Neuronal stem cell (in vitro differentiated cells): ENCODE measurements around the gene LMF2.

Source experiments
- DNase-seq: peaks from one replicate; pipeline ENCODE4 v3.0.0-alpha.2; 2013; ENCODE audit warnings: low spot score
- H2AFZ ChIP-seq: one replicate; pipeline ENCODE4 v1.6.1; 2013; ENCODE audit warnings: mild to moderate bottlenecking, low read length, inconsistent platforms
- H2AK5ac ChIP-seq: 2 replicates; pipeline ENCODE4 v1.6.1; 2013; ENCODE audit warnings: low read depth, mild to moderate bottlenecking, inconsistent platforms, low read length, moderate library complexity, mixed read lengths
- H2BK120ac ChIP-seq: 2 replicates; pipeline ENCODE4 v1.6.1; 2013; ENCODE audit warnings: low read depth, mild to moderate bottlenecking, inconsistent platforms, low read length, moderate library complexity, mixed read lengths
- H2BK12ac ChIP-seq: one replicate; pipeline ENCODE4 v1.6.1; 2013; ENCODE audit warnings: low read length, inconsistent platforms
- H2BK15ac ChIP-seq: 2 replicates; pipeline ENCODE4 v1.6.1; 2013; ENCODE audit warnings: mild to moderate bottlenecking, low read length, inconsistent platforms, mixed read lengths
- H2BK5ac ChIP-seq: one replicate; pipeline ENCODE4 v1.6.1; 2013; ENCODE audit warnings: inconsistent platforms, mild to moderate bottlenecking, low read length, moderate library complexity
- H3K14ac ChIP-seq: one replicate; pipeline ENCODE4 v1.6.1; 2013; ENCODE audit warnings: low read length, inconsistent platforms
- H3K18ac ChIP-seq: 2 replicates; pipeline ENCODE4 v1.6.1; 2013; ENCODE audit warnings: low read length, inconsistent platforms
- H3K23ac ChIP-seq: 2 replicates; pipeline ENCODE4 v1.6.1; 2013; ENCODE audit warnings: low read depth, mild to moderate bottlenecking, mixed read lengths, low read length, inconsistent platforms; ENCODE audit not compliant: poor library complexity
- H3K27ac ChIP-seq: replicated peaks from 3 replicates; pipeline ENCODE4 v1.5.1; 2013; ENCODE audit warnings: low read length, inconsistent platforms
- H3K27me3 ChIP-seq, 3 experiments: 2 replicates each; pipeline ENCODE4 v1.6.1; 2013; ENCODE audit warnings: low read length in 3 of 3, mild to moderate bottlenecking in 2 of 3, inconsistent platforms in 1 of 3, low read depth in 1 of 3, mixed read lengths in 1 of 3, moderate library complexity in 1 of 3; ENCODE audit not compliant: control insufficient read depth in 3 of 3, insufficient read depth in 3 of 3
- H3K36me3 ChIP-seq, 2 donors: replicated peaks in 1 of 2; 2 replicates each; pipeline ENCODE4 v1.6.1; 2013; ENCODE audit warnings: low read length in 2 of 2; ENCODE audit not compliant: control insufficient read depth in 2 of 2, insufficient read depth in 2 of 2
- H3K4ac ChIP-seq: 2 replicates; pipeline ENCODE4 v1.6.1; 2013; ENCODE audit warnings: inconsistent platforms, mild to moderate bottlenecking, low read length, moderate library complexity
- H3K4me1 ChIP-seq, 2 donors: 1 replicate in 1 of 2; 2 replicates in 1 of 2; pipeline ENCODE4 v1.6.1; 2013; ENCODE audit warnings: low read length in 2 of 2, low read depth in 1 of 2; ENCODE audit not compliant: control insufficient read depth in 2 of 2, insufficient read depth in 1 of 2
- H3K4me2 ChIP-seq: one replicate; pipeline ENCODE4 v1.6.1; 2013; ENCODE audit warnings: mild to moderate bottlenecking, low read length, inconsistent platforms; ENCODE audit not compliant: insufficient read depth, poor library complexity, severe bottlenecking
- H3K4me3 ChIP-seq, 2 donors: 2 replicates each; pipeline ENCODE4 v1.5.1; 2013; ENCODE audit warnings: low read length in 2 of 2, mild to moderate bottlenecking in 2 of 2, inconsistent platforms in 1 of 2, moderate library complexity in 1 of 2
- H3K79me1 ChIP-seq: one replicate; pipeline ENCODE4 v1.6.1; 2013; ENCODE audit warnings: low read depth, mild to moderate bottlenecking, inconsistent platforms, low read length, moderate library complexity
- H3K9ac ChIP-seq: one replicate; pipeline ENCODE4 v1.6.1; 2013; ENCODE audit warnings: mild to moderate bottlenecking, low read depth, low read length, inconsistent platforms; ENCODE audit not compliant: poor library complexity
- H3K9me3 ChIP-seq, 2 donors: replicated peaks in 1 of 2; 2 replicates each; pipeline versions ENCODE3 to v1.6.1; 2013; ENCODE audit warnings: low read length in 2 of 2, mild to moderate bottlenecking in 2 of 2, inconsistent platforms in 1 of 2, low read depth in 1 of 2, mixed read lengths in 1 of 2, moderate library complexity in 1 of 2; ENCODE audit not compliant: control insufficient read depth in 2 of 2, insufficient read depth in 1 of 2
- H4K8ac ChIP-seq: one replicate; pipeline ENCODE4 v1.6.1; 2013; ENCODE audit warnings: low read depth, mild to moderate bottlenecking, inconsistent platforms, low read length, moderate library complexity
- H4K91ac ChIP-seq: one replicate; pipeline ENCODE4 v1.6.1; 2013; ENCODE audit warnings: low read length, low read depth, mild to moderate bottlenecking, inconsistent platforms; ENCODE audit not compliant: poor library complexity
- WGBS, 2 donors: extraction: QIAGEN DNeasy Blood & Tissue Kit; methylation state at CpG; one replicate each; pipeline ENCODE4 v1.1.7; 2013; ENCODE audit warnings: missing lambda C conversion rate in 2 of 2, mixed read lengths in 1 of 2; ENCODE audit not compliant: insufficient read length in 2 of 2, insufficient replicate concordance in 1 of 2; ENCODE audit errors: extremely low coverage in 2 of 2; 5-methylcytosine and 5-hydroxymethylcytosine counted together

The LMF2 gene

DNA sequence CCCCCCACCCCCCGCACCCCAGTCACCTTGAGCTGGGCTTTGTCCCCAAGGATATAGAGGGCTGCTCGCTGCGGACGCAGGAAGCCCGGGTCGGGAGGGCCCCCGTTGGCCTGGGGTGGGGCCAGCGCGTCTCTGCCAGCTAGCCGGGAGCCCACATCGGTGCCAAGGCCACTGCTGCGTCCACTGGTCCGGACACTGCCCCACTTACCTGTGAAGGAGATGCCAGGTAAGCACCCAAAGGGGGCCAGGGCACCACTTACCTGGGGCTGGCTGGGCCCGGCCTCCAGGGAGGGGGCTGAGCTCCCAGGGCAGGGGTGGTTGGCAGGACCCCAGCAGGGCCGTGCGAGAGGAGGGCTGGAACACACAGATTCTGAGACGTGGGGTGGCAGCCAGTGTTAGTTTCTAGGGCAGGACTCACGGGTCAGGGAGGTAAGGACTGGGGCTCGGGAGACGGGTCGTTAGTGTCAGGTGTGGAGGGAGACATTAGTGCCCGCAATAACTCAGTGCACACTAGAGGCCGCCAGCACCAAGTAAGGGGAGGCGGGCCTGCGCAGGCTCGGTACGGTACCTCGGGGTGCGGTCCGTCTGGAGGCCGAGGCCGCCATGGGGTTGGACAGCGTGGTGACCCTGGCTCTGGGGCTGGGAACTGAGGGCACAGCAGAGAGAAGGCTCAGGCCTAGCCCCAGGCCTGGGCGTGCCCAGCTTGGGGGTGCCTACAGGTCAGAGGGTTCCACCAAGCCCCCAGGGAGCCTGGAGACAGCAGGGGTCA lies 50.9 kb downstream of the LMF2 start:
- no CpG with 5 or more reads among the region's 34 CpGs for WGBS, 2 donors
- H2BK15ac ChIP-seq: no peak overlapping the region
- H3K36me3 ChIP-seq: peaks cover 66 to 95% of the 10 kb centered on the region in 2 donors

DNA sequence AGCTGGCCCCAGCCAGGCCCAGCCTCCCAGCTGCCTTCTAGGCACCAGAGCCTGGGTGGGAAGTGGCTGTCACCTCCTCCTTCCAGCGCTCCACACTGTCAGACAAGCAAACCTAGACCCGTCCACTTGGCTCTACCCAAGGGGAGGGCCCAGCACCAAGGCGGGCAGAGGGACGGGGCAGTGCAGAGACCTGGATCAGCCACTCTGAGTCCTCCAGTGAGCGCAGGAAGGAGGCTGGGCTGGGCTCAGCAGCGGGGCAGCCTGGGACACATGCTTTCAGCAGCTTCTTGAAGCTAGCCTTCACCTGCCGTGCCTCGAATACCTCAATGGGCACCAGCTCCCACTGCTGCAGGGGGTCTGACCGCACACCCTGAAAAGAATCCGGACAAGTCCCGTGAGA lies 51.5 kb downstream of the LMF2 start:
- H4K91ac ChIP-seq: no peak overlapping the region
- no peak overlapping the region for H2BK5ac ChIP-seq
- H3K4ac ChIP-seq: no peak overlapping the region
- H3K9me3 ChIP-seq: peaks cover 0 to 2% of the 10 kb centered on the region in 2 donors
- no peak overlapping the region for H4K8ac ChIP-seq
- H3K14ac ChIP-seq: no peak overlapping the region
- H3K9ac ChIP-seq: no peak overlapping the region
- no peak overlapping the region for H2BK12ac ChIP-seq
- H3K36me3 ChIP-seq: peaks cover 62 to 95% of the 10 kb centered on the region in 2 donors
- no peak overlapping the region for H2BK15ac ChIP-seq
- no CpG with 5 or more reads among the region's 11 CpGs for WGBS, 2 donors
- no peak overlapping the region for H3K18ac ChIP-seq
- H2AFZ ChIP-seq: no peak overlapping the region
- DNase-seq: no peak
- no peak overlapping the region for H3K4me3 ChIP-seq
- H3K23ac ChIP-seq: no peak overlapping the region
- H2AK5ac ChIP-seq: no peak overlapping the region
- H3K27ac ChIP-seq: no peak overlapping the region
- no peaks in the 10 kb centered on the region for H3K27me3 ChIP-seq
- H3K4me1 ChIP-seq: no peaks in the 10 kb centered on the region
- peaks cover 5% of the 10 kb centered on the region for H3K79me1 ChIP-seq
- H2BK120ac ChIP-seq: no peak overlapping the region
- H3K4me2 ChIP-seq: no peak overlapping the region

More for the DNA sequence above, 50.9 kb downstream of the LMF2 start:
- H3K4me2 ChIP-seq: no peak overlapping the region
- H2AFZ ChIP-seq: no peak overlapping the region
- H2BK120ac ChIP-seq: no peak overlapping the region
- H3K9me3 ChIP-seq: peaks cover 0 to 2% of the 10 kb centered on the region in 2 donors
- H3K27me3 ChIP-seq: no peaks in the 10 kb centered on the region
- no peak overlapping the region for H4K91ac ChIP-seq
- DNase-seq: no peak
- H3K18ac ChIP-seq: no peak overlapping the region
- H3K9ac ChIP-seq: no peak overlapping the region
- H4K8ac ChIP-seq: no peak overlapping the region
- H2BK5ac ChIP-seq: no peak overlapping the region
- H2BK12ac ChIP-seq: no peak overlapping the region
- H3K14ac ChIP-seq: no peak overlapping the region
- no peaks in the 10 kb centered on the region for H3K4me1 ChIP-seq
- H3K79me1 ChIP-seq: peaks cover 9% of the 10 kb centered on the region
- no peak overlapping the region for H2AK5ac ChIP-seq
- H3K23ac ChIP-seq: no peak overlapping the region
- H3K4ac ChIP-seq: no peak overlapping the region
- no peak overlapping the region for H3K4me3 ChIP-seq
- H3K27ac ChIP-seq: no peak overlapping the region

DNA sequence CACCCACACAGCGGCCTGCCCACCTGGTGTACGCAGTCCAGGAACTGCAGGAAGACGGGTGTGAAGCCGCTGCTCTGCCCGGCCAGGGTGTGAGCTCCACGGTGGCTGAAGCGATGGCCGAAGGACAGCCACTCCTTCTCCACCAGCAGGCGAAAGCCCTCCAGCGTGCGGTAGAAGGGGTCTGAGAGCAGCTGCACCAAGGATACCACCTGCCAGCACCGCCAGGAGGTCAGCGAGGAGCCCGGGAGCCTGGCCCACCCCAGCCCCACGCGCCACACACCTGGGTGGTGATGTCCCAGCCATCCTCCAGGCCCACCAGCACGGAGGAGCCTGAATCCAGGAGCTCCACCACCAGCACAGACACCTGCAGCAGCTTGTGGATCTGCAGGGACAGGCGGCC lies 52.3 kb downstream of the LMF2 start:
- no peaks in the 10 kb centered on the region for H3K4me1 ChIP-seq
- H3K14ac ChIP-seq: no peak overlapping the region
- H3K79me1 ChIP-seq: peaks cover 5% of the 10 kb centered on the region
- no peak overlapping the region for H2AFZ ChIP-seq
- no peak overlapping the region for H2AK5ac ChIP-seq
- no peak overlapping the region for H3K4ac ChIP-seq
- no peak overlapping the region for H3K4me3 ChIP-seq
- no CpG with 5 or more reads among the region's 18 CpGs for WGBS, 2 donors
- H3K27ac ChIP-seq: no peak overlapping the region
- H3K36me3 ChIP-seq: peaks cover 54 to 94% of the 10 kb centered on the region in 2 donors
- H3K9me3 ChIP-seq: peaks cover 0 to 2% of the 10 kb centered on the region in 2 donors
- no peak overlapping the region for H3K4me2 ChIP-seq
- H2BK15ac ChIP-seq: no peak overlapping the region
- H3K27me3 ChIP-seq: no peaks in the 10 kb centered on the region
- peak overlapping the region; percentile 53 for H2BK5ac ChIP-seq
- no peak overlapping the region for H4K8ac ChIP-seq
- no peak overlapping the region for H2BK12ac ChIP-seq
- H2BK120ac ChIP-seq: no peak overlapping the region
- peak overlapping the region; percentile 30 for H3K9ac ChIP-seq
- H3K18ac ChIP-seq: no peak overlapping the region
- H3K23ac ChIP-seq: peak overlapping the region; percentile 73
- DNase-seq: no peak
- no peak overlapping the region for H4K91ac ChIP-seq

DNA sequence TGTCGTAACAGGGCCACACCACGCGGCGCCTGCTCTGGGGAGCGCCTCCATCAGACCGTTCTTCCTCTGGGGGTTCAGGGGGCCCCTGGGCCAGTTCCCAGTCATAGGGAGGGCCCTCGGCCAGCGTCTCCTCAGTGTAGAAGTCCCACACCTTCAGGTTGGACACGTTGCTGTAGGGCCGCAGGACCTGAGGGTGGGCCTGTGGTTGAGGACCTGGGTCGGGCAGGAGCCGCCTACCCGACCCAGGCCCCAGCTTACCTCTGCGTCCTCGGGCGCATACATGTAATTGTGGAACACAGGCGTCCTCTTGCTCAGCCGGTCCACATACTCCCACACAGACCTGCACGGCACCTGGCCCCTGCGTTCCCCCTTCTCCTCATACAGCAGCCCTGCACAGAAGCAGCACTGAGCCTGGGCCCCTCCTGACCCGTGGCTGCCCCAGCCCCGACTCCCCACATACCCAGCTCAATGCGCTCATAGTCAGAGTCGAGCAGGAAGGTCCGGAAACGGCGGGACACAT lies 52.9 kb downstream of the LMF2 start:
- no peak overlapping the region for H3K4me2 ChIP-seq
- H3K27ac ChIP-seq: no peak overlapping the region
- H4K8ac ChIP-seq: no peak overlapping the region
- no peaks in the 10 kb centered on the region for H3K4me1 ChIP-seq
- H2AFZ ChIP-seq: no peak overlapping the region
- H3K9ac ChIP-seq: no peak overlapping the region
- H3K36me3 ChIP-seq: peaks cover 53 to 92% of the 10 kb centered on the region in 2 donors
- H3K4ac ChIP-seq: no peak overlapping the region
- H2BK15ac ChIP-seq: no peak overlapping the region
- WGBS, 2 donors: no CpG with 5 or more reads among the region's 27 CpGs
- H3K23ac ChIP-seq: peak overlapping the region; percentile 73
- DNase-seq: no peak
- H2BK120ac ChIP-seq: no peak overlapping the region
- no peak overlapping the region for H2AK5ac ChIP-seq
- no peak overlapping the region for H3K4me3 ChIP-seq
- H3K27me3 ChIP-seq: no peaks in the 10 kb centered on the region
- no peak overlapping the region for H3K14ac ChIP-seq
- no peak overlapping the region for H2BK12ac ChIP-seq
- H3K9me3 ChIP-seq: peaks cover 0 to 5% of the 10 kb centered on the region in 2 donors
- peak overlapping the region; percentile 53 for H2BK5ac ChIP-seq
- peaks cover 8% of the 10 kb centered on the region for H3K79me1 ChIP-seq
- H3K18ac ChIP-seq: no peak overlapping the region
- no peak overlapping the region for H4K91ac ChIP-seq
